HFFc6 (cell line): ENCODE data around the gene PARVA. TPM values are rescaled to one million over a fixed set of nuclear protein-coding genes. Genes with fewer than 3 reads are reported as not detected.

Source experiments
- DNase-seq: peaks from one replicate; pipeline ENCODE4 v3.0.0-alpha.2; 2018
- H3K27ac Mint-ChIP-seq: 2 replicates; pipeline ENCODE4 v1.8.0; 2020; ENCODE audit warnings: mild to moderate bottlenecking, mixed read lengths
- H3K27me3 Mint-ChIP-seq: 2 replicates; pipeline ENCODE4 v1.8.0; 2021; ENCODE audit warnings: mild to moderate bottlenecking, moderate library complexity, mixed read lengths; ENCODE audit not compliant: insufficient read depth
- H3K36me3 Mint-ChIP-seq: 2 replicates; pipeline ENCODE4 v1.8.0; 2021; ENCODE audit warnings: low read depth, mixed read lengths
- H3K4me1 Mint-ChIP-seq: 2 replicates; pipeline ENCODE4 v1.8.0; 2020; ENCODE audit warnings: low read depth, mixed read lengths
- H3K4me3 Mint-ChIP-seq: 2 replicates; pipeline ENCODE4 v1.8.0; 2020; ENCODE audit warnings: mild to moderate bottlenecking, moderate library complexity, mixed read lengths
- H3K9me3 Mint-ChIP-seq: 2 replicates; pipeline ENCODE4 v1.8.0; 2020; ENCODE audit warnings: mild to moderate bottlenecking, mixed read lengths
- total RNA-seq, 6 experiments: library from RNA; stranded (reverse); fragmentation: NEBNext Ultra II Directional; extraction: Animal tissue kit (Norgen Biotek cat#: 25700); gene quantifications; 2 replicates in 1 of 6; 3 replicates in 5 of 6; pipeline ENCODE4 v1.2.3, GENCODE V29; 2021
- TF ChIP-seq, protein P1 (sequence below): fragments of 200-600 bp; sonication (generic); IDR thresholded peaks from 2 replicates; pipeline ENCODE4 v1.5.0; 2021; ENCODE audit warnings: antibody characterized with exemption, mild to moderate bottlenecking

PARVA gene
- total RNA-seq, 6 experiments from 2014 or later: 150 to 237 (median 184) TPM

DNA sequence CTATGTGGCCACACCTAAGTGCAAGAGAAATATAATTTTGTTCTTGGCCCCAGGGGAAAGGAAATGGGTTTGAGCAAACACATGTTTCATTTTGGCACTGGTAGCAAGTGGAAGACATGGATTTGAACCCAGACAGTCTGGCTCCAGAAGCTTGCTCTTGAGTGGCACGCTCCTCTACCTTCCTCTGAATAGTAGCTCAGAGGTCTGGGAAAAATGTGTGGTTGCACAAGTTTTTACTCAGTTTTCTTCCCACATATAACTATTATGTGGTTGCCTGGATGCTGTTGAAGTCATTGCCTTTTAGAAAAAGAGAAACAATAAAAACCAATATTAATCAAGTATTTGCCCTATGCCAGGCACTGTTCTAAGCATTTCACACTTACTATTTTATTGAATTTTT lies 16.3 kb downstream of the PARVA start:
- Mint-ChIP-seq H3K4me3 (no peak overlapping the region), H3K4me1 (peaks cover 67% of the 10 kb centered on the region)

GRCh38 chr11:12394601-12395000 lies 17.2 kb downstream of the PARVA start:
- TF ChIP-seq, protein P1, sequence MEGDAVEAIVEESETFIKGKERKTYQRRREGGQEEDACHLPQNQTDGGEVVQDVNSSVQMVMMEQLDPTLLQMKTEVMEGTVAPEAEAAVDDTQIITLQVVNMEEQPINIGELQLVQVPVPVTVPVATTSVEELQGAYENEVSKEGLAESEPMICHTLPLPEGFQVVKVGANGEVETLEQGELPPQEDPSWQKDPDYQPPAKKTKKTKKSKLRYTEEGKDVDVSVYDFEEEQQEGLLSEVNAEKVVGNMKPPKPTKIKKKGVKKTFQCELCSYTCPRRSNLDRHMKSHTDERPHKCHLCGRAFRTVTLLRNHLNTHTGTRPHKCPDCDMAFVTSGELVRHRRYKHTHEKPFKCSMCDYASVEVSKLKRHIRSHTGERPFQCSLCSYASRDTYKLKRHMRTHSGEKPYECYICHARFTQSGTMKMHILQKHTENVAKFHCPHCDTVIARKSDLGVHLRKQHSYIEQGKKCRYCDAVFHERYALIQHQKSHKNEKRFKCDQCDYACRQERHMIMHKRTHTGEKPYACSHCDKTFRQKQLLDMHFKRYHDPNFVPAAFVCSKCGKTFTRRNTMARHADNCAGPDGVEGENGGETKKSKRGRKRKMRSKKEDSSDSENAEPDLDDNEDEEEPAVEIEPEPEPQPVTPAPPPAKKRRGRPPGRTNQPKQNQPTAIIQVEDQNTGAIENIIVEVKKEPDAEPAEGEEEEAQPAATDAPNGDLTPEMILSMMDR: no peak
- H3K4me3 Mint-ChIP-seq: no peak overlapping the region
- H3K27ac Mint-ChIP-seq: no peak overlapping the region
- H3K36me3 Mint-ChIP-seq: peaks cover 26% of the 10 kb centered on the region
- DNase-seq: no peak
- H3K9me3 Mint-ChIP-seq: no peaks in the 10 kb centered on the region
- peaks cover 64% of the 10 kb centered on the region for H3K4me1 Mint-ChIP-seq
- H3K27me3 Mint-ChIP-seq: no peaks in the 10 kb centered on the region

More for the DNA sequence above, 16.3 kb downstream of the PARVA start:
- no peak overlapping the region for H3K27ac Mint-ChIP-seq
- H3K9me3 Mint-ChIP-seq: no peaks in the 10 kb centered on the region
- DNase-seq: no peak
- TF ChIP-seq, protein P1: no peak
- H3K27me3 Mint-ChIP-seq: no peaks in the 10 kb centered on the region
- H3K36me3 Mint-ChIP-seq: peaks cover 26% of the 10 kb centered on the region

GRCh38 chr11:12395333-12395732 lies 18.0 kb downstream of the PARVA start:
- H3K4me3 Mint-ChIP-seq: no peak overlapping the region
- H3K4me1 Mint-ChIP-seq: peaks cover 60% of the 10 kb centered on the region
- H3K9me3 Mint-ChIP-seq: no peaks in the 10 kb centered on the region
- TF ChIP-seq, protein P1: no peak
- H3K36me3 Mint-ChIP-seq: peaks cover 26% of the 10 kb centered on the region
- DNase-seq: no peak
- no peak overlapping the region for H3K27ac Mint-ChIP-seq
- H3K27me3 Mint-ChIP-seq: no peaks in the 10 kb centered on the region

- Mint-ChIP-seq H3K27ac (peak overlapping the region; percentile 91), H3K4me1 (peaks cover 69% of the 10 kb centered on the region), H3K36me3 (peaks cover 31% of the 10 kb centered on the region)
Measured at GRCh38 chr11:12397931-12398334, 20.6 kb downstream of the PARVA start.

GRCh38 chr11:12399355-12399754 lies 22.0 kb downstream of the PARVA start:
- H3K27ac Mint-ChIP-seq: peak overlapping the region; percentile 91; the same call in 1 of the 2 replicates
- H3K9me3 Mint-ChIP-seq: no peaks in the 10 kb centered on the region
- no peak overlapping the region for H3K4me3 Mint-ChIP-seq
- peaks cover 73% of the 10 kb centered on the region for H3K4me1 Mint-ChIP-seq
- H3K36me3 Mint-ChIP-seq: peaks cover 21% of the 10 kb centered on the region
- DNase-seq: no peak
- TF ChIP-seq, protein P1: no peak
- H3K27me3 Mint-ChIP-seq: no peaks in the 10 kb centered on the region; the same call in none of the 2 replicates

More at GRCh38 chr11:12397931-12398334, 20.6 kb downstream of the PARVA start:
- H3K4me3 Mint-ChIP-seq: peak overlapping the region; percentile 72
- no peaks in the 10 kb centered on the region; the same call in 1 of the 2 replicates for H3K27me3 Mint-ChIP-seq
- TF ChIP-seq, protein P1: no peak
- peak; percentile 88 for DNase-seq
- no peaks in the 10 kb centered on the region for H3K9me3 Mint-ChIP-seq

DNA sequence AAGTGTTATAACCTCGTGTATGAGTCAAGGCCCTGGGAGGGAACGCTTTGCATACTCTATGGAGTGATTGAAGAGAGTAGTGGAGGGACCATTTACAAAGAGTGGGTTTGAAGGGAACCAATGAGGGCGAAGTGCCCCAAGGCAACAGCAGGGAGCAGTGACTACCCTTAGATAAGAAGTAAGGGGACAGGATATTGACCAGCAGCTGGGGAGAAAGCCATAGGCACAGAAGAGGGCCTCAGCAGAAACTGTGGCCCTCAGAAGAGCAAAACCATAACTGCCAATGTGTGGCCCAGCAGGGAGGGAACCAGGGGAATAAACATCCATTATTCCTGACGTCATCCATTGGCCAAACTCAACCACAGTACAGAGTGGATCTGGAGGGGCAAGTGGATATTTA lies 24.7 kb downstream of the PARVA start:
- H3K4me1 Mint-ChIP-seq: peaks cover 71% of the 10 kb centered on the region
- no peaks in the 10 kb centered on the region; the same call in none of the 2 replicates for H3K27me3 Mint-ChIP-seq
- H3K36me3 Mint-ChIP-seq: peaks cover 14% of the 10 kb centered on the region
- no peaks in the 10 kb centered on the region for H3K9me3 Mint-ChIP-seq
- H3K4me3 Mint-ChIP-seq: no peak overlapping the region
- TF ChIP-seq, protein P1: no peak
- no peak for DNase-seq
- peak overlapping the region; percentile 56 for H3K27ac Mint-ChIP-seq
